GM21526 (cell line): ENCODE measurements around the gene ANKRA2.
A peak's percentile ranks its signal among the peaks of the same experiment; 100 is the strongest.

Experiments used
- ATAC-seq: cut with Tn5 transposase; IDR thresholded peaks from one replicate; pipeline ENCODE4 v1.9.1; 2021; ENCODE audit warnings: moderate library complexity; ENCODE audit not compliant: unreplicated experiment, low FRiP score

Gene ANKRA2, protein sequence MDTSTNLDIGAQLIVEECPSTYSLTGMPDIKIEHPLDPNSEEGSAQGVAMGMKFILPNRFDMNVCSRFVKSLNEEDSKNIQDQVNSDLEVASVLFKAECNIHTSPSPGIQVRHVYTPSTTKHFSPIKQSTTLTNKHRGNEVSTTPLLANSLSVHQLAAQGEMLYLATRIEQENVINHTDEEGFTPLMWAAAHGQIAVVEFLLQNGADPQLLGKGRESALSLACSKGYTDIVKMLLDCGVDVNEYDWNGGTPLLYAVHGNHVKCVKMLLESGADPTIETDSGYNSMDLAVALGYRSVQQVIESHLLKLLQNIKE

DNA sequence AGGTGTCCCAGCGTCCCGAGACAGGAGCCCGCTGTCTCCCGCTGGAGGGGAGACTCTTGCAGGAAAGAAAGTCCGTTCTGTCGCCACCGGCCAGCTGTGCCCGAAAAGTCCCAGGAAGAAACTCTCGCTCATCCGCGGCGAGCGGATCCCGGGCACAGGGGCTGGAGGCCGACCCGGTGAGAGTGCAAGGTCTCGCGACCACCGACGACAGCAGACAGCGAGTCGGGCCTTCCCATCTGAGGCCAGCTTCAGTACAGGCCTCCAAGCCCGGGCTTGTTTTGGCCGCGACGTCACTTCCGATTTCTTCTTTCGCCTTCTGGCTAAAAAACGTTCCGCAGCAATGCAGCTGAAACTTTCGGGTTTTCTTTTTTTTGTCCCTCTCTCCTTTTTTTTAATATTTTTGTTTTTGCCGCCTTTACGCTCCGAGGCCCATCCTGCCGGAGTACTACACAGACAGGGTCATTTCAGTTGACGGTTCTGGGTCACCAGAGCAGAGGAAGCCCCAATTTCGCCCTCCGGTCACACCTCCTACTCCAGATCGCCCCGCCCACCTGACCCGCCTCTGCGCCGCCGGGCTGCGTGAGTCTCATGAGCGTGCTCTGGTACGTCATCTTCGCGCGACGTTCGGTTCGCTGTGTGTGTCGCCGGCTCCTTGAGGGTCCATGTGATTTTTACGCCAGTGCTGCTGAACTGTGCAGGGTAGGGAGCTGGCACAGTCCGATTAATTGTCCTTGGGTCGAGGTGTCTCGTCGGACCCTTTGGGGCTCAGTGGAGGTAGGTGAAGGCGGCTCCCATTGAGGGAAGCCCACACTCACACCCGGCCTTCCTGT lies at the start of gene ANKRA2, which contains the start of gene UTP15:
ANKRA2 (minus strand) TSS at position 501 of the 830 bp plus-strand sequence. CDS start 2,758 bp downstream, outside the sequence.
UTP15 (plus strand) TSS at position 605 of the 830 bp plus-strand sequence. CDS start 1,602 bp downstream, outside the sequence.
- ATAC-seq: peak; percentile 93

DNA sequence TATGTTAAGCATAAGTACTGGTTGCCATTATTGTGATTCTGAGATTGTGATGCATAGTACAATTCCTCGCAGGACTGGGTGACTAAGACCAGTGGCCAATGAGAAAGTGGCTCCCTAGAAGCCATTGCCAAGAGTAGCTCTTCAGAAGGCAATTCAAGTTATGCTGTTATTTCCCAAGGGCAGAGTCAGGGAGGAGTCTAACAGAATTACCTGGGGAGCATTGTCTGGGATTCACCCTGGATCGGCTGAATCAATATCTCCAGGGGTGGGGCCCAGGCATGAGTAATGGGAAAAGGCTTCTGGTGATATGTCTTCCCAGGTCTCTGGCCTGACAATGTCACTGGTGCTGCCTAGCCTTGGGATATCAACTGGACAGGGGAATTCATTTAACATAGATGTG lies 49.6 kb upstream of the ANKRA2 start:
- no peak for ATAC-seq

DNA sequence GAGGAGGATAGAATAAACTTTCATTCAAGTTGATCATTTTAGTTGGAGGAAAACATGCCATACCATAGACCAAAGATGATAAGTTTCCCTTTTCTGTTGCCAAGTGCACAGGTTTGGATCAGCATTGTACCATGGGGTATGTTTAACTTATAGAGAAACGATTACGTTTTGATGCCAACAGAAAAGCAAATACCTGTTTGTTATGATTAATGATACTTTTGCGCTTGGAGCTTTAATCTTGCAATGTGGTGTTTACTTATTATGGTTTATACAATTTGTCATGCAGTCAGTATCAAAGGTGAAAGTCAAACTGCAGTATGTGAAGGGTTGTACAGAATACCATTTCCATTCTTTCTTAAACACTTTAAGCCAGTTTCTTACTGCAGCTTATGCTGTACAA lies 47.4 kb upstream of the ANKRA2 start:
- ATAC-seq: no peak

DNA sequence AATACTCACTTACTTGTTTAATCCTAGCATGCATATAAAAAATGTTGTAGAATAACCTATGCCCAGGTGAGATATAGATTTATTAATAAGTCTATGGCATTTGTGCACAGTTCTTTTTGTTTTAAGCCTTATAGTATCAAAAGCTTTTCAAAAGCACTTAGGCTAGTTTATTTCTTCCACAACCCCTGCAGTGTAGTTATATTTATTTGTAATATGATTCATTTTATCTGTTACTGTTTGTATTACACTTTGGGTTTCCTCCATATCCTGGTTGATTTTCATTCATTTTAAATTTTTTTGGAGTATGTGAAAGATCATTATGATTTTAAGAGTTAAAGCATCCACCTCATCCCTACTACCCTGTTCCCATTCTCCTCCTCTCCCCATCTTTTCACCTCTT lies 41.8 kb upstream of the ANKRA2 start:
- ATAC-seq: no peak

DNA sequence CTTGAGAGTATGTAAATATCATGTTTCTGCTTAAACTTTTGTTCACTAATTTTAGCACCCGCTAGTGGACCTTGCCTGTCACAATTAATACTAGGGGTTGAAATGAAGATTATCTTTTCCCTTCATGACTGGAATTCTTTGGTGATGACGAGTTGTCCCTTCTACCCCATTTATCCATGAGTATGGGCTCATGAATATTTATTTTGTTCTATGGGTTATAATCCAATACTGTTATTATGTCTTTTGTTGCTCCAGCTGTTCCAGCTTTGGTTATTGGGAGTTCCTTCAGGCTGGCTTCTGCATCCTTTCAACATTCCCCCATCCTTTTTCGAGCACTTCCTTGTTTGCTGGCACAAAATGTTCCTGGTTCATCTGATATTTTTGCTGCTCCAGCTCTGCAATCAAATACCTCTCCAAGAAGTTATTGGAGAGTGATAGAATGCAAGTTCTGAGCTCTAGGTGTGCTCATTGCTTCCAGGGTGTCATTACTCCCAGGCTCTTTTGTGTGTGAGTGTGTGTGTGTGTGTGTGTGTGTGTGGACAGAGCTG lies 40.8 kb upstream of the ANKRA2 start:
- no peak for ATAC-seq

DNA sequence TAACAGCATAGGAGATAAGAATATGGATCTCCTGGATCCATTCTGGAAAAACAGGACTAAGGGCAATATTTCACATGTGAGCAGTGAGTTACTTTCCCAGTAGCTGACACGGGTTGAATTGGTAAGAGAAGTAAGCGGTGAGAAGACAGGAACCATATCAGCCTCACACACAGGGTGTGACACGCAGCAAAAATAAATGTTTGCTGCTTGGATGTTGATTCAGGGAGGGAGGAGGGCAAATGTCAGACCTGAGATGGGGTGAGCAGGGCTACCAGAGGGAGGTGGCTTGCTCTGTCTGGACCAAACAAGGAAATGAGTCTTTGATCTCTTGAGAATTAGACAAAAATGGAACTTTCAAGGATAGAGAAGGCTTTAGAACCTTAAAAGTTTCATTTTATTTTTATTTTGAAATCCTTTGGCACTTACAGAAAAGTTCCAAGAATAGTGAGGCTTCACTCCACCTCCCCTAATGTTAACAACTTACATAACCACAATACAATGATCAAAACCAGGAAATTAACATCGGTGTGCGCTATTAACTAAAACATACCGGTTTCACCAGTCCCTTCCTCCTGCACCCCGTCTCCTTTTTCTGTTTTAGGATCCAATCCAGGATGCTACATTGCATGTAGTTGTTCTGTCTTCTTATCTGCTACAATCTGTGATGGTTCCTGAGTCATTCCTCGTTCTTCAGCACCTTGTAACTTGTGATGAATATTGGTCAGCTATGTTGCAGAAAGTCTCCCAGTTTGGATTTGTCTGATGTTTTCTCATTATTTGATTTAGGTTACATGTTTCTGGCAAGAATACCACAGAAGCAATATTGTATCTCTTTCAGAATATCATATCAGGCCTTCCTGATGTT lies 40.0 kb upstream of the ANKRA2 start:
- ATAC-seq: no peak

DNA sequence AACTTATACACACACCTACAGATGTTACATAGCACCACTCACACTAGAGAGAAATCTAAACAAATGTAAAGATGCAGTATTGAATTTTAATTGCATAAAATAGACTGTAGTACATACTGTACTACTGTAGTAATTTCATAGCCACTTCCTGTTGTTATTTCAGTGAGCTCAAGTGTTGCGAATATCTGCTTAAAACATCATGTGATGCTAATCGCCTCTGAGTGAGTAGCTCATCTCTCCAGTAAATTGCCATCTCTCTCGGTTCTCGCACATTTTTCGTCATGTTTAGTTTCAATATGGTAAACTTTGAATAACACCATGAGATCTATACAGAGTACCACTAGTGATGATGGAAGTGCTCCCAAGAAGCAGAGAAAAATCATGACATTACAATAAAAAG lies 38.6 kb upstream of the ANKRA2 start:
- ATAC-seq: no peak

DNA sequence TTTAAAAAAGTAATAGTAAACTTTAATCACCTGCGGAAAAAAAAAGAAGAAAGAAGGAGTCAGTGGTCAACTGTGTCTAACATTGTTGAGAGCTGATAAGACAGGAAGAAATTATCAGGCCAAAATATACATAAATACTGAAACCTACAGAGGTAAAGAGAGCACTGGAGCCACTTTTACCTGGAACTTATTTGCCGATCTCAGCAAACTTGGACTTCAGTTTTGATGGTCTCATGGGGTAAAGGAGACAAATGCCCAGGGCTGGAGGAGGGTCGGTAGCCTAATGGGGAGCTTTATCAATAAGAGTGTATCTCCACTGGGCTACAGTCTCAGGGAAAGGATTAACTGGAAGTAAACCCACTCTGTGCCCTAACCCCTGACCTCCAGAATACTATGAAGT lies 33.9 kb upstream of the ANKRA2 start:
- no peak for ATAC-seq

DNA sequence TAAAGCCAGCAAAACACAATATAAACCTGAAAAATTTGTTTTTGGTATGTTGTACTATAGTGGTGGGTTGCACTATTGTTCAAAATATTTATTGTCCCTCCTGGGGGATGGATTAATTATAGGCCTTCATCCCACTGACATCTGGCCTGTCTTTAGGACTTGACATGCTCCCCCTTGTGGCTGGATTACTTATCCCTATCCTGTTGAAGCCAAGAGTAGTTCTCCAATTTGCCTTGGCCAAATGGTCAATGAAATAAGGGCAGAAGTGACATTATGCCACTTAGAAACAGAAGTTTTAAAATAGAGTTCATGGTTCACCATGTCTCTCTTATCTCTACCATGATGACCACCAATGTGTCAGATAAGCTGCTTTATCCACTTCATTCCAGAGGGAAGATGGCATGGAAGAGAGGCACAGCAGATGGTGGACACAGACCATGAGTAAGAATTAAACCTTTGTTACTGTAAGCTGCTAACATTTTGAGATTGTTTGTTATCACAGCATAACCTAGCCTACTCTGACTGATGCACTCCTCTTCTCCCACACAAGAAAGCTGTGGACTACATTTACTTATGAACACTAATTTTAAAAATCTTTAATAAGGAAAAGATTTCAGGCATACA lies 31.4 kb upstream of the ANKRA2 start:
- no peak for ATAC-seq

DNA sequence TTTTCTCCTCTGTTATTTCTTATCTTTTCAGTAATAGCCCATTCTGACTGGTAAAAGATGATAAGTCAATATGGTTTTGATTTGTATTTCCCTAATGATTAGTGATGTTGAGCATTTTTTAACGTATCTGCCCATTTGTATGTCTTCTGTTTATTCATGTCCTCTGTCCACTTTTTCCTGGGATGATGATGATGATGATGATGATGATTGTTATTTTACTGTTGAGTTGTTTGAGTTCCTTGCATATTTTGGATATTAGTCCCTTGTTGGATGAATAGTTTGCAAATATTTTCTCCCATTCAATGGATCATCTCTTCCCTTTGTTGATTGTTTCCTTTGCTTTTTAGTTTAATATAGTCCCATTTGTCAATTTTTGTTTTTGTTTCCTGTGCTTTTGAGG lies 27.1 kb upstream of the ANKRA2 start:
- no peak for ATAC-seq

DNA sequence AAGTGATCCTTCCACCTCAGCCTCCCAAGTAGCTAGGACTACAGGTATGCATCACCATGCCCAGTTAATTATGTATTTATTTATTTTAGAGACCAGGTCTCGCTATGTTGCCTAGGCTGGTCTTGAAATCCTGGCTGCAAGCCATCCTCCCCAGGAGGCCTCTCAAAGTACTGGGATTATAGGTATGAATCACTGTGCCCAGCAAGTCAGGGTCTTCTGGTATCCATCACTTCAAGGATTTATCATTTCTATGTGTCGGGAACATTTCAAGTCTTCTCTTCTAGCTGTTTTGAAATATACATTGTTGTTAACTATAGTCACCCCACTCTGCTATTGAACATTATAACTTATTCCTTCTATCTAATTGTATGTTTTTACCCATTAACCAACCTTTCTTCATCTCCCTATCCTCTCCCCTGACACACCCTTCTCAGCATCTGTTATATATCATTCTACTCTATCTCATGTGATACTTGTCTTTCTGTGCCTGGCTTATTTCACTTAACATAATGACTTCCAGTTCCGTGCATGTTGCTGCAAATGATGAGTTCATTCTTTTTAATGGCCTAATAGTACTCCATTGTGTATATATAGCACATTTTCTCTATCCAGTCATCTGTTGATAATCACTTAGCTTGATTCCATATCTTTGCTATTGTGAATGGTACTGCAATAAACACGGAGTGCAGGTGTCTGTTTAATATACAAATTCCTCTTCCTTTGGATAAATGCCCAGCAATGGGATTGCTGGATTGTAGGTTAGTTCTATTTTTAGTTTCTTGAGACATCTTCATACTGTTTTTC lies 26.5 kb upstream of the ANKRA2 start:
- no peak for ATAC-seq

DNA sequence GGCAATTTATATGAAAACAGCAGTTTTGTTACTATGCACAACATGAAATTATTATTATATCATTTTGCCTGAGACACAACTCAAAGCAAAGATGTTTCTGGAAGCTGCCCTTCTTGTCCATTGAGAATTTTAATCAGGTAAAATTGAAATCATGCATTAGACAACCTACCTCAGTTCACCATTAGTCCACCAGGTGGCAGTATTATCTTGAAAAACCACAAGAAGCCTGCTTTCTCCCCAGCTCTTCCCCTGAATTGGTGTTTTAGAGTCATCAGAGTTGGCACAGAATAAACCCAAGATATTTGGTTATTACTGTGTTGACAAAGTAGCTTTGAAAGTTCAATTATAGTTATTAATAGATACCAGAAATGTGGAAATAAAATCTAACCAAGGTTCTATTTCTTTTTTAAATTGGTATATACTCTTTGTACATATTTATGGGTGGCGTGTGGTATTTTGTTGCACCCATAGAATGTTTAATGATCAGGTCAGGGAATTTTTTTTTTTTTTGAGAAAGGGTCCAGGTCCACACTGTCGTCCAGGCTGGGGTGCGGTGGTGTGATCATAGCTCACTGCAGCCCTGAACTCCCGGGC lies 25.8 kb upstream of the ANKRA2 start:
- no peak for ATAC-seq

DNA sequence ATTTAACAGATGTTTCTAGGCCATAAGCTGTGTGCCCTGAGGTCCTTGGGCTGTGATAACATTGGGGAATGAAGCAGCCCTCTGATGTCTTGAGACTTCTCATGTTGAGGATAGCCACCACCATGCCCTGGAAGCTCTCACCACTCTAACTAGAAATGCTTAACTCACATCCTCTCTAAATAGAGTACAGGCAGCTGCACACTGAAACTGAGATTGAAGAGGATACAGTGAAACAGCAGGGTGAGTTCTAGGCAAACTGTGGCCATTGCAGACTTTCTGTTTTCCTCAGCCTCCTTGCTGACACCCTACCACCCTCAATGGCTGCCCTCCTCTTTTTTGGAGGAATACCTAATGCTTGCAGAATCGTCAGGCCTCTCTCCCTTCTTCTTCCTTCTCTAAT lies 22.5 kb upstream of the ANKRA2 start:
- ATAC-seq: peak; percentile 57

DNA sequence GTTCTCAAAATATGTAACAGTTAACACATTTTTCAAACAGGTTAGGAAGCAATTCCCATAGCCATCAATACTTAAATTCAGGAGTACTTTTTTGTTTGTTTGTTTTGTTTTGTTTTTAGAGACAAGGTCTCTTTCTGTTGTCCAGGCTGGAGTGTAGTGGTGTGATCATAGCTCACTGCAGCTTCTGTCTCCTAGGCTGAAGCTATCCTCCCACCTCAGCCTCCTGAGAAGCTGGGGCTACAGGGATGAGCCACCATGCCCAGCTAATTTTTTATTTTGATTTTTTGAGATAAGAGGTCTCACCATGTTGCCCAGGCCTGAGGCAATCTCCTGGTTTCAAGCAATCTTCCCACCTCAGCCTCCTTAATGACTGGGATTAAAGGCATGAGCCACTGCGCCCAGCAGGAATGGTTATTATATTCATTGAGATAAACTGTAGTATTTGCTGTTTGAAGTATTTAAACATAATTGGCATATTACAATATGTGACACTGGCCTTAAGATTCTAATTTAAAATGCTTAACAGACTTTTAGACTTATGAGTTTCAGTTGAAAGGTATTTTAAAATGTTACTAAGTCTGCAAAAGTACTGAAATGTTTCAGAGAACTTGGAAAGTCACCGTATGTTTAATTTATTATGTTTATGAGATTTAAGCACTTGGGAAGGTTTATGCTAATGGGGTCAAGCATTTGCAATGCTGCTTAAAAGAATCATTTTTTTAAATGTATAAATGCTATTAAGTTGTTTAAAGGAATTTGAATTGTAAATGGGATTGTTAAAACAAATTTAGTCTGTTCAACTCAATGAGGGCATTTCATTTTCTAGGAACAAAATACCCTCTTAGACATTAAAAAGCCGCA lies 17.1 kb upstream of the ANKRA2 start:
- ATAC-seq: no peak

DNA sequence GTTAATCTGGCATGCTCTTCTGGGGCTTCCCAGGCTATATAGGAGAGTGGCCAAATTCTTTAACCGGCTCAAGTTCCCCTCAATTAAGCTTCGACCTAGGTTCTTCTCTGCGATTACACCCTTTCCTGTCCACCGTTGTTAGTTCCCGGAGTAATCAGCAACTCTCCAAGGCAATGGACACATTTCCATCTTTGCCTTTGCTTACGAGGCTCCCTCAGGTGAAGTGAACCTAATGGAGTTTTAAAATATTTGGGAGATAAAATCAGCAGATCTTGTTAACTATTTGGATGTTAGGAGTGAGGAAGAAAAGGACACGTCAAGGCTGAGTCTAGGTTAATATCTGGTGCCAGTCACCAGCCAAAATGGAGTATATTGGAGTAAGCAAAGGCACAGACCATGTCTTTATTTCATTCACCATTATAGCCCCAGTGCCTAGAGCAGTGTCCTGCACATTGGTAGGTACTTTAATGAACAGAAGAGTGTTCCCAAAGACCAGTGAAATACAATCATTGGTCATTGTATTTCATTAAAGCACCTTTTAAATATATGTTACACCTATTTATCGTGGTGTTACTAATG lies 619 bp upstream of the ANKRA2 start:
- peak; percentile 18 for ATAC-seq

DNA sequence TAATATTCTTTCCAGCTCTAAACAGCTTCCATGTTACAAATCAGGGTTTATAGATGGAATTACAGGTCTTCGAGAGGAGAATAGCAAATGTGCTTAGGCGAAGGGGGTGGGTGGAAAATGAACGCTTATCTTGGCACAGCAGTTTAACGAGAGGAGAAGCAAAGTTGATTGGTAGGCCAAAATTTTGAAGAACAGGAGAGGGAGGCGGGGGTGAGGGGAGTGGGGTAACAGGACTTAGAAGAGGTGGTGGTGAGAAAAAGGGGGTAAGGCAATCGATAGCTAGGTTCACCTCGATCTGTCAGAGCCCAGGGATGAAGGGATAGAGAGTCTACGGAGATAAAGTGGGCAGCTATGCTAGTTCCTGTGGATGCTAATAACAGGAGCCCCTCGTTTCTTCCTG lies 764 bp downstream of the ANKRA2 start:
- ATAC-seq: no peak

DNA sequence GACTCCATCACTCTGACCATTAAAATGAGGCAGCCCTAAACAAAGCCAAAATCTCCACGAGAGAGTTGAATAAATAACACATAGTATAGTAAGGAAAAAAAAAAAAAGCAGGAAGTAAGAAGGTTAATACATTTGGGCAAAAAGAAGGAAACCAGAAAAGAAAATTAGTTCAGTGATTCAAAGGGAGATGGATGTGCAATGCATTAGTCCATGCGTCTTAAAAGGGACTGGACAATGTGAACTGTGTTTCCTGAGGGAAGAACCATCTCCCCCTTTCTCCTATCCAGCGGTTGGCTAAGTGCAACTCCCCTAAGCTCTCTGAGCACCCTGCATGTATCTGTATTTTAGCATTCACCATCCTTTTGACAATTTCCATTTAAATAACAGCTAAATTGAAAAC lies 1.4 kb downstream of the ANKRA2 start:
- ATAC-seq: no peak

DNA sequence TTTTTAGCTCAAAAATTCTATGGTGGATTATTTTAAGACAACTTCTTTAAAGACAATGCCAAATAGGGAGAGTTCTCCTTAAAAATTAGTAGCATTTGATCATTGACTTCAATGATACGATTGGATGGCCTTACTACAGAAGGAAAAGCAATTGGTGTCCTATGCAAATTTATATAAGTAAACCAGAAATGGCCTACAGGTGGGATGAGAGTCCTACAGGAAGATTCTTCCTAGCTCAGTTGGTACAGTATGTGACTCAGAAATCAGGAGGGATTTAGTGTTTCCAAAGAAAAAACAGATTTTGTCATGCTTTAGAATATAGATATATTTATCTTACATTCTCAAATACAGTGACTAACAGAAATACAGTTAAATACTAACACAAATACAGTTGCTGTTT lies 6.5 kb downstream of the ANKRA2 start:
- ATAC-seq: no peak
